Stimulated activated CD8-positive, alpha-beta memory T cell treated with anti-CD3 and anti-CD28 coated beads, Interleukin-7, amount 100 ng/mL, for 1 hour (primary cell): ENCODE measurements around the gene VAV2.
A peak's percentile ranks its signal among the peaks of the same experiment; 100 is the strongest.

ENCODE experiments used
- DNase-seq, 2 donors: peaks; one replicate each; pipeline ENCODE4 v3.0.0-alpha.2; 2020; ENCODE audit warnings: low read depth in 2 of 2

The VAV2 gene

GRCh38 chr9:133728856-133729616 is 263.1 kb downstream of the VAV2 start:
- no peak for DNase-seq

DNA sequence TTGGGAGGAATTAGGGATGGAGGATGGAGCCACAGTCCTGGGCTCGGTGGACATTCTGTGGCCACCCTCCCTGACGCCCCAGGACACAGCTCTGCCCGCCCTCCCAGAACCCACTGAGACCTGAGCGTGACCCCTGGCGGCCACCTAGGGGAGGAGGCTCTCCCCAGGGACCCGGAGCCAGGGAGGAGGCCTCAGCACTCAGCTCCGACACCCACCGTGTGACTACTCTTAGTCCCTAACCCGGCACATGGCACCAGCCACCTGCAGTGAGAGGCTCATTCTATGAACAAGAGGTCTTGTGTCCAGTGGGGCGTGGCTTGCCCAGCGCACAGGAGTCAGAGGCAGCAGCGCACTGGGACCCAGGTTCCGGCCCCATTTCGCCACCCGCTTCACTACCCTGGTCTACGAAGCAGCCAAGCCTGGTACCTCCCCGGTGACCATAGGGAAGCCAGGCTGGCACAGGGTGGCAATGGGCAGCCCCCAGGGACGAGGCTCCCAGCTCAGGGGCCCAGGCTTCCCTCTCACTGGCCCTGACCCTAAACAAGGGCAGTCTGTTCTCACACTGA is 264.2 kb downstream of the VAV2 start:
- no peak for DNase-seq

GRCh38 chr9:133727277-133727875 is 264.7 kb downstream of the VAV2 start:
- no peak for DNase-seq

DNA sequence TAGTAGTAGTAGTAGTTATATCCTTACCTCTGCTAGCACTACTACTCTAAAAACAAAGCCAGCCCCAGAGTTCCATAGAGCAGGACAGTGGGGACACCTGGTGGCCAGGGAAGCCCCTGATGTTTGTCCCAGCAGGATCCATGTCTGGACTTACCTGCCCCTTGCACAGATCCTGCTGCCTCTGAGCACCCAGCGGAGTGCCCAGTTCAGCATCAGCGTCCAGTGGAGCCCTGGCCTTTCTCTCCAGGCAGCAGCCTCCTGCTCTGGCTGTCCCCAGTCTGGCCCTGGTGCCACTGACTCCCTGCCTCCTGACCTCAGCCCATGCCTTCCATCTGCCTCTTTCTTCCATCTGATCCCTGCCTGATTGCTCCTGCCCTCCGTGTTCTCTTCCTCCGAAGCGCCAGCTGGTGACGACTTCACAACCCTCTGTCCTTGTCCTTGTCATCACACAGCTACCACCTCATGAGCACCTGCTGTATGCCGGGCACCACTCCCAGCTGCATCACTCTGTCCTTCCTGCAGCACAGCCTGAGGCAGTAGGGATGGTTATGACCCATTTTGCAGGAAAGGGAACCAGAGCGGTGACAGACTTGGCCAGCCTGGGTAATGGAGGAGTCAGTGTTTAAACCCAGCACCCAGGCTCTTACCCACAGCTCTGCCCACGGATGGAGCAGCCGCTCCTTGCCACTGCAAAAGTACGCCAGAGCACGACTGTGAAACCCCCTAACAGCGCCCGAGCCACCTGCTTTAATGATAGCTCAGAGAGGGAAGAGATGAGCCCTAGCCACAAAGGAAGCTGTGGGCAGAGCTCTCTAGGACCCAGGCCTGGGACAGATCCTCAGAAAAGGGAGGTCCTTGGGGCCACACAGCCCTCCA is 265.5 kb downstream of the VAV2 start:
- peak in 1 of 2 donors; percentile 44 for DNase-seq

DNA sequence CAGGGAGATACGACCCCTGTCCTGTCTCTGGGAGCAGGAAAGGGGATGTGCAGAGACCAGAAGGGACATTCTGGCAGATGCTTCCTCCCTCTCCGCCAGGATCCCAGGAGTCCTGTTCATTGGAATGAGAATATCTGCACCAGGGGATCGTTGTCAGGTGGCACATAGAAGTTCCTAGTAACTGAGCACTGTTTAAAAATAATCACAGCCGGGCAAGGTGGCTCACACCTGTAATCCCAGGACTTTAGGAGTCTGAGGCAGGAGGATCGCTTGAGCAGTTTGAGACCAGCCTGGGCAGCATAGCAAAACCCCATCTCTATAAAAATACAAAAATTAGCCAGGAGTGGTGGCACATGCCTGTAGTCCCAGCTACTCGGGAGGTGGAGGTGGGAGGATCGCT is 266.2 kb downstream of the VAV2 start:
- no peak for DNase-seq

DNA sequence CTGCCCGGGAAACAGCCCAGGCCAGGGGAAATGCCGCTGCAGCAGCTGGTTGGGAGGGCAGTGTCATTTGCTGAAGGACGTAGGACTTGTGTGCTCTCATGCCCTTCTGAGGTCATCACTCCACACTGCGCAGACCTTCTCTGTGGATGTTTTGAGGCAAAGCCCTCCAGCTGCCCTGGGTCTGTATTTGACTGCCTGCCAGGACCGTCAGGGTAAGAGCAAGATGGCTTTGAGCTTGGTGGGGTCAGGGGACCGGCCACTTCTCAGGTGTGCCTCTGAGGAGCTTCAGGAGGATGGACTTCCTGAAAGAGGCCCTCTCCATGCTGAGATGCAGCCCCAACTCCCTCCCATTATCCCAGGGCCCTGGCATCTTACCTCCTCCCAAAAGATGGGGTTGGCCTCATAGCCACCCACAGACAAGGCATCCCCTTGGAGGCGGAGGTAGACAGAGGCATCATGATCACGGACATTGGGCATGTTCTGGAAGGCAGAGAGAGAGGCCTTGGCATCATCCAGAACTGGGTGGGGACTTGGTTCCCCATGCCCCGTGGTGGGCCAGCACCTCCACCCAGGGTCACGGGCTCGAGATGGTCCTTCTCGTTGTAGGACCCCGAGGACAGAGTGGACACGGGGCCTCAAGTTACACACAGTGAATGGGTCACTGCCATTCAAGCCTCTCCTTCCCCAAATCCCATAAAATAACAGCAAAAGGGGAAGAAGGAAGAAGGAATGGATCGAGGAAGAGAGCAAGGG is 273.4 kb downstream of the VAV2 start:
- no peak for DNase-seq

GRCh38 chr9:133717113-133718031 is 274.8 kb downstream of the VAV2 start:
- DNase-seq, result no peak

GRCh38 chr9:133716564-133717112 is 275.5 kb downstream of the VAV2 start:
- no peak for DNase-seq

DNA sequence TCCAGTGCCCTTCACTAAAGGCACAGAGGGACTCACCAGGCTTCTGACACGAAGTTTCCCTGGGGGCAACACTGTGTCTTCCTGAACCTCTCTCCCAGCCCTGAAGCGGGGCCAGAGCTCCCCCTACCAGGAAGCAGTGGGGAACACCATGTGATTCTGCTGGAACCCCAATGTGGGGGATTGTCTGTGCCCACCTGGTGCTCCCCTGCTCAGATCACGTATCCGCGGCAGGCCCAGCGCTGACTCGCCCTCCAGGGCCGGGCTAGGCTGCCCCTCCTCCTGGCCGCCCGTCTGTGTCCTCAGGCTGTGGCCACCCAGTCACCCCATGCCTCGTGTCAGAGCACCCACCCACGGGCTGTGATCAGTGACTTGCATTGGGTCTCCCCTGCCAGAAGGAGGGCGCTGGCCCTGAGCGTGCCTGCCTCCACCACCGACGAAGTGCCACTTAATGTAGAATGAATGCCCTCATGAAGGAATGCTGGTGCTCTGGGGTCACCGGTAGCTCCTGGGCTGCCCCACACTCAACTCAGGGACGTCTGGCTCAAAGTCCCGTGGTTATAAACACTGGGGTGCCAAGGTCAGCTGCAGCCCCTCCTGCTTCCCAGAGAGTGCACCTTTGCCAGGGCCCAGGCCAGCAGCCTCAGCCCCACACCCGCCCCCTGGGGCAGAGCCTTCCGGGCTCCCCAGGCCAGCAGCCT is 276.1 kb downstream of the VAV2 start:
- DNase-seq, result no peak

GRCh38 chr9:133715295-133715865 is 276.7 kb downstream of the VAV2 start:
- no peak for DNase-seq

DNA sequence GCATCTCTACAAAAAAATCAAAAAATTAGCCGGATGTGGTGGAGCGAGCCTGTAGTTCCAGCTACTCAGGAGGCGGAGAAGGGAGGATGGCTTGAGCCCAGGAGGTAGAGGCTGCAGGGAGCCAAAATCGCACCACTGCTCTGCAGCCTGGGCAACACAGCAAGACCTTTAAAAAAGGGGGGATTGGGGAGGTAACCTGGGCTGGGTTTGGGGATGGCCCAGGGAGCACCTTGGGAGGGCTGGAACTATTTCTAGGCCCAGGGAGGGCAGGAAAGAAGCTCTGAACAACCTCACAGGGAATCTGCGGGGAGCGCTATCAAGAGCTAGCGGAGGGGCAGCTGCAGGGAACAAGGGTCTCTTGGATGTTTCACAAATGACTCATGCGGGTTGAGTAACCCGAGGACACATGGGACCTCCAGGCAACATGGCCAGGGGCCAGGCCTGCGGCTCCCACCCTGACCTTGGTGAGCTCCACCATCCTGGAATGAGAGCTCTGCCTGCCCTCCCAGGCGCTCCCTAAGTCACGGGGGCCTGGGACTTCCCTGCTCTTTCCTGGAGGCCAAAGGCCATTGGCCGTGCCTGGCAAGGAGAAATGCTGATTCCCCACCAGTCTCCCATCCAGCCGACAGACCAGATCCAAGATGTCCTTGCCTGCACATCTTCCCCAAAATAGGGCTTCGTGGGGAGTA is 277.4 kb downstream of the VAV2 start:
- no peak for DNase-seq

- no peak for DNase-seq
Measured at GRCh38 chr9:133713960-133714495, 278.1 kb downstream of the VAV2 start.

GRCh38 chr9:133713150-133713959 is 278.8 kb downstream of the VAV2 start:
- no peak for DNase-seq

- DNase-seq, result no peak
Measured at GRCh38 chr9:133712221-133713100, 279.7 kb downstream of the VAV2 start.
